PC-3 (cell line): Measurements from ENCODE around the gene PRKCE.

ENCODE experiments used
- EZH2 ChIP-seq: fragments of 300-600 bp; sonication (generic); IDR thresholded peaks from one replicate; pipeline ENCODE4 v1.6.1; 2017; ENCODE audit warnings: antibody characterized with exemption, mild to moderate bottlenecking, low read length; ENCODE audit not compliant: unreplicated experiment
- TF ChIP-seq, protein P1 (sequence below): fragments of 300-600 bp; sonication (generic); conservative IDR thresholded peaks from 2 replicates; pipeline ENCODE4 v1.5.1; 2017; ENCODE audit warnings: antibody characterized with exemption, low read depth, mild to moderate bottlenecking, low read length

- TF ChIP-seq, protein P1, sequence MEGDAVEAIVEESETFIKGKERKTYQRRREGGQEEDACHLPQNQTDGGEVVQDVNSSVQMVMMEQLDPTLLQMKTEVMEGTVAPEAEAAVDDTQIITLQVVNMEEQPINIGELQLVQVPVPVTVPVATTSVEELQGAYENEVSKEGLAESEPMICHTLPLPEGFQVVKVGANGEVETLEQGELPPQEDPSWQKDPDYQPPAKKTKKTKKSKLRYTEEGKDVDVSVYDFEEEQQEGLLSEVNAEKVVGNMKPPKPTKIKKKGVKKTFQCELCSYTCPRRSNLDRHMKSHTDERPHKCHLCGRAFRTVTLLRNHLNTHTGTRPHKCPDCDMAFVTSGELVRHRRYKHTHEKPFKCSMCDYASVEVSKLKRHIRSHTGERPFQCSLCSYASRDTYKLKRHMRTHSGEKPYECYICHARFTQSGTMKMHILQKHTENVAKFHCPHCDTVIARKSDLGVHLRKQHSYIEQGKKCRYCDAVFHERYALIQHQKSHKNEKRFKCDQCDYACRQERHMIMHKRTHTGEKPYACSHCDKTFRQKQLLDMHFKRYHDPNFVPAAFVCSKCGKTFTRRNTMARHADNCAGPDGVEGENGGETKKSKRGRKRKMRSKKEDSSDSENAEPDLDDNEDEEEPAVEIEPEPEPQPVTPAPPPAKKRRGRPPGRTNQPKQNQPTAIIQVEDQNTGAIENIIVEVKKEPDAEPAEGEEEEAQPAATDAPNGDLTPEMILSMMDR: no peak
- no peak for TF ChIP-seq EZH2
Observed at GRCh38 chr2:46157072-46157965, 505.8 kb downstream of the PRKCE start.
